A673 (cell line): Measurements from ENCODE around the gene KMT2D. TPM values are rescaled to one million over a fixed set of nuclear protein-coding genes. Genes with fewer than 3 reads are reported as not detected.

Source experiments
- BruUV-seq: library from RNA; stranded (reverse); fragments of 400-500 nt; replicated peaks from 2 replicates; lab custom pipeline; 2021; lab: Mats Ljungman, UMichigan
- CTCF ChIA-PET: fragments of 300-600 bp; sonication (Branson Sonifier 250); formaldehyde crosslinking; loops from one replicate; lab custom pipeline; 2022; ENCODE audit warnings: antibody characterized with exemption; lab: Charles Lee
- POLR2A ChIA-PET: fragments of 300-600 bp; sonication (Branson Sonifier 250); formaldehyde crosslinking; loops from one replicate; lab custom pipeline; 2022; ENCODE audit warnings: antibody characterized with exemption; ENCODE audit not compliant: low non-redundant PET; lab: Charles Lee
- DNase-seq: peaks from one replicate; pipeline ENCODE4 v3.0.0-alpha.2; 2015; ENCODE audit warnings: low spot score
- H3K27ac ChIP-seq: fragments of 200-600 bp; sonication (generic); 2 replicates; pipeline ENCODE4 v1.5.1; 2016; ENCODE audit warnings: mixed run types, low read depth, mild to moderate bottlenecking, mixed read lengths, antibody characterized with exemption, low read length; ENCODE audit not compliant: poor library complexity, severe bottlenecking
- H3K27me3 ChIP-seq: fragments of 200-600 bp; sonication (generic); replicated peaks from 2 replicates; pipeline ENCODE4 v1.6.1; 2017; ENCODE audit warnings: mixed run types, low read depth, mild to moderate bottlenecking, mixed read lengths, antibody characterized with exemption, low read length; ENCODE audit not compliant: insufficient read depth, poor library complexity
- H3K36me3 ChIP-seq: fragments of 200-600 bp; sonication (generic); 2 replicates; pipeline ENCODE4 v1.6.1; 2016; ENCODE audit warnings: mixed run types, mild to moderate bottlenecking, mixed read lengths, antibody characterized with exemption, low read length; ENCODE audit not compliant: insufficient read depth, poor library complexity, severe bottlenecking
- H3K4me1 ChIP-seq: fragments of 200-600 bp; sonication (generic); 2 replicates; pipeline ENCODE4 v1.6.1; 2017; ENCODE audit warnings: mixed run types, mild to moderate bottlenecking, mixed read lengths, antibody characterized with exemption, low read length; ENCODE audit not compliant: insufficient read depth, poor library complexity, severe bottlenecking
- H3K4me3 ChIP-seq: fragments of 200-600 bp; sonication (generic); 2 replicates; pipeline ENCODE4 v1.5.1; 2016; ENCODE audit warnings: low read depth, mixed run types, mild to moderate bottlenecking, mixed read lengths, low read length; ENCODE audit not compliant: poor library complexity, severe bottlenecking
- H3K9me3 ChIP-seq: fragments of 200-600 bp; sonication (generic); 2 replicates; pipeline ENCODE4 v1.6.1; 2016; ENCODE audit warnings: mixed run types, low read depth, mild to moderate bottlenecking, mixed read lengths, antibody characterized with exemption, low read length; ENCODE audit not compliant: poor library complexity, severe bottlenecking
- EZH2 ChIP-seq: fragments of 200-600 bp; sonication (generic); IDR thresholded peaks from 2 replicates; pipeline ENCODE4 v1.6.1; 2017; ENCODE audit warnings: borderline replicate concordance, low read depth, mild to moderate bottlenecking, mixed read lengths, antibody characterized with exemption, low read length; ENCODE audit not compliant: poor library complexity, severe bottlenecking
- intact Hi-C: fragments of 100-400 bp; cut with micrococcal nuclease; formaldehyde crosslinking; loops from one replicate; pipeline ENCODE4 v1.10.0; 2022; ENCODE audit not compliant: unreplicated experiment
- total RNA-seq: library from RNA; stranded (reverse); gene quantifications from 2 replicates; pipeline ENCODE4 v1.2.3, GENCODE V29; 2021
- TF ChIP-seq, protein P1 (sequence below): fragments of 300-800, 200-600 bp; sonication (generic); conservative IDR thresholded peaks from 2 replicates; pipeline ENCODE4 v1.5.1; 2017; ENCODE audit warnings: low read depth, mild to moderate bottlenecking, antibody characterized with exemption, low read length, moderate library complexity, mixed read lengths

Gene KMT2D
- total RNA-seq, 1 experiment from 2014 or later, result 138 TPM

DNA sequence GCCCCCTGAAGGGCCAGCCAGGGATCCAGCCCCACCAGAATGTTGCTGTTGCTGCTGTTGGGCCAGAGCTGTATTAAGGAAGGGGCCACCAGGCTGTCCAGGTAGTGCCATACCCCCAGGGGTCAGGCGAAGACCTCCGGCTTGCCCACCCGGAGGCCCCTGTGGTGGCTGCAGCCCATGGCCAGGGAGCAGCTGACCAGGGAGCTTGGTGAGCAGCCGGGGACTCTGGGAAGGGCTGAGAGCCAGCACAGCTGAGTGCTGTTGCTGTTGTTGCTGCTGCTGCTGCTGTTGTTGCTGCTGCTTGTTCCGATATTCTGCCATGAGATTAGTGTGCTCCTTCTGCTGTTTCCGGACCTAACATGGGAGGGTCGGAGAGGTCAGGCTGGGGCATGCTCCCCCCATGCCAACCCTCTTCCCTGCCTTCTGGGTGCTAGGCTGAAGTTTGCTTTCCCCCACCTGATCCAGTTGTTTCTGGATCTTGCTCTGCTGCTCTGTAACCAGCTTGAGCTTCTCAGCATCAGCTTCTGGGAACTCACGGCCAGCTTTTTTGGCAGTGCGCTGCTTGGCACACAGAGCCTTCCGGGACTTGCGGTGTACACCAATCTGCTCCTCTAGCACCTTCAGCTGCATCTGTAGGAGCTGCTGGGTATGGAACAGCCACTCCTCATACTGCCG is 26.8 kb downstream of the KMT2D start:
- Histone ChIP-seq H3K27me3 (no peaks in the 10 kb centered on the region), H3K36me3 (peaks cover 96% of the 10 kb centered on the region), H3K9me3 (no peaks in the 10 kb centered on the region), H3K27ac (no peak overlapping the region), H3K4me3 (no peak overlapping the region), H3K4me1 (no peaks in the 10 kb centered on the region)
- TF ChIP-seq, protein P1, sequence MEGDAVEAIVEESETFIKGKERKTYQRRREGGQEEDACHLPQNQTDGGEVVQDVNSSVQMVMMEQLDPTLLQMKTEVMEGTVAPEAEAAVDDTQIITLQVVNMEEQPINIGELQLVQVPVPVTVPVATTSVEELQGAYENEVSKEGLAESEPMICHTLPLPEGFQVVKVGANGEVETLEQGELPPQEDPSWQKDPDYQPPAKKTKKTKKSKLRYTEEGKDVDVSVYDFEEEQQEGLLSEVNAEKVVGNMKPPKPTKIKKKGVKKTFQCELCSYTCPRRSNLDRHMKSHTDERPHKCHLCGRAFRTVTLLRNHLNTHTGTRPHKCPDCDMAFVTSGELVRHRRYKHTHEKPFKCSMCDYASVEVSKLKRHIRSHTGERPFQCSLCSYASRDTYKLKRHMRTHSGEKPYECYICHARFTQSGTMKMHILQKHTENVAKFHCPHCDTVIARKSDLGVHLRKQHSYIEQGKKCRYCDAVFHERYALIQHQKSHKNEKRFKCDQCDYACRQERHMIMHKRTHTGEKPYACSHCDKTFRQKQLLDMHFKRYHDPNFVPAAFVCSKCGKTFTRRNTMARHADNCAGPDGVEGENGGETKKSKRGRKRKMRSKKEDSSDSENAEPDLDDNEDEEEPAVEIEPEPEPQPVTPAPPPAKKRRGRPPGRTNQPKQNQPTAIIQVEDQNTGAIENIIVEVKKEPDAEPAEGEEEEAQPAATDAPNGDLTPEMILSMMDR, result no peak
- TF ChIP-seq EZH2, result no peak
- POLR2A ChIA-PET, result no interaction called here
- CTCF ChIA-PET, result no interaction called here
- BruUV-seq, result no TSS peak
- no peak for DNase-seq
- intact Hi-C loops, result no loop called here

DNA sequence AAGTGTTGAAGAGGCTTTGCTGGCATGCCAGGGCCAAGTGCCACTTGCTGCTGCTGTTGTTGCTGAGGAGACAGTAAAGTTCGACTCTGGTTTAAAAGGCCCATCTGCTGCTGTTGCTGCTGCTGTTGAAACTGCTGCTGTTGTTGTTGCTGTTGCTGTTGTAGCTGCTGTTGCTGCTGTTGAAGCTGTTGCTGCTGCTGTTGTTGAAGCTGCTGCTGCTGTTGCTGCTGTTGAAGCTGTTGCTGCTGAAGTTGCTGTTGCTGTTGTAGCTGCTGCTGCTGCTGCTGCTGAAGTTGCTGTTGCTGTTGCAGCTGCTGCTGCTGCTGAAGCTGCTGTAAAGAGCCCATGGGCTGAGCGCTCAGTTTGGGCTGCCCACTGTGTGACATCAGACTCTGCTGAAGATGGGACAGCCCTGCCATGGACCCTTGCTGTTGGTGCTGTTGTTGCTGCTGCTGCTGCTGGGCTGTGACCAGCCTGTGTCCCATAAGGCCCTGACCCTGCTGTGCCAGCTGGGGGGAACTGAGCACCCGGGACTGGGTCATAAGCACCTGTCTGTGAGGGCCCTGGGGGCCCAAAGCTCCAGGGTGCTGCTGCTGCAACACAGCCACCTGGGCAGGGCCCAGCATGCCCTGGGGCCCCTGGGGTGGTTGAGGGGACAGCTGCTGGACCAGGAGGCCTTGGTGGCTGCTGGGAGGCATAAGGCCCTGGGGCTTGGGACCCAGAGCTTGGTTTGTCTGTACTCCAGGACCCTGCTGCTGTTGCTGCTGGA is 27.7 kb downstream of the KMT2D start:
- POLR2A ChIA-PET, result no interaction called here
- Histone ChIP-seq H3K36me3 (peaks cover 96% of the 10 kb centered on the region), H3K4me1 (no peaks in the 10 kb centered on the region), H3K27me3 (no peaks in the 10 kb centered on the region), H3K9me3 (no peaks in the 10 kb centered on the region), H3K4me3 (no peak overlapping the region), H3K27ac (no peak overlapping the region)
- CTCF ChIA-PET, result interaction anchor here (0.6 kb wide), 1 partner anchor 615 kb away, joined by 6 read pairs; no protein-coding TSS in a partner anchor
- intact Hi-C loops, result no loop called here
- no TSS peak for BruUV-seq
- TF ChIP-seq, protein P1, result no peak
- no peak for TF ChIP-seq EZH2
- DNase-seq, result no peak

DNA sequence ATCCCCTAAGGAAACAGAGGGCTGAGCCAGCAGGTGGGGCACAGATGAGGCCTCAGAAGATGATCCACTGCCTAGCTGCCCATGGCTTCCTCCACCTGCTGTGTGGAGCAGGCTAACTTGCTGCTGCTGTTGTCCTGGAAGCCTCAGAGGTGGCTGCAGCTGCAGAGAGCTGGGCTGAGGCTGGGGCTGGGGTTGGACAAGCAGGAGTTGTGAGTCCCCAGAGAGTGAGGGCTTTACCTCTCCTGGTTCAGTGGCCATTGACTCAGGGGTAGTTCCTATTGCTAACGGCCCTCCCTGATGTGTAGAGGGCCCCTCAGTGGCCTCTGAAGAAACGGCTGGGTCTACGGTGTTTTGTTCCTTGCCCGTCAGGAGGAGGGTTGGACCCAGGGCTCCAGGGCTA is 28.3 kb downstream of the KMT2D start:
- Histone ChIP-seq H3K4me1 (no peaks in the 10 kb centered on the region), H3K9me3 (no peaks in the 10 kb centered on the region), H3K36me3 (peaks cover 96% of the 10 kb centered on the region), H3K27ac (no peak overlapping the region), H3K4me3 (no peak overlapping the region), H3K27me3 (no peaks in the 10 kb centered on the region)
- ChIA-PET POLR2A (no interaction called here), CTCF (no interaction called here)
- TF ChIP-seq, protein P1, result no peak
- TF ChIP-seq EZH2, result no peak
- intact Hi-C loops, result no loop called here
- no TSS peak for BruUV-seq
- DNase-seq, result no peak
